HG02852 (cell line): ENCODE data around the gene RGS3.
A peak's percentile ranks its signal among the peaks of the same experiment; 100 is the strongest.

Source experiments
- ATAC-seq: cut with Tn5 transposase; IDR thresholded peaks from one replicate; pipeline ENCODE4 v1.9.1; 2021; ENCODE audit warnings: mild to moderate bottlenecking, moderate library complexity; ENCODE audit not compliant: unreplicated experiment

The RGS3 gene

DNA sequence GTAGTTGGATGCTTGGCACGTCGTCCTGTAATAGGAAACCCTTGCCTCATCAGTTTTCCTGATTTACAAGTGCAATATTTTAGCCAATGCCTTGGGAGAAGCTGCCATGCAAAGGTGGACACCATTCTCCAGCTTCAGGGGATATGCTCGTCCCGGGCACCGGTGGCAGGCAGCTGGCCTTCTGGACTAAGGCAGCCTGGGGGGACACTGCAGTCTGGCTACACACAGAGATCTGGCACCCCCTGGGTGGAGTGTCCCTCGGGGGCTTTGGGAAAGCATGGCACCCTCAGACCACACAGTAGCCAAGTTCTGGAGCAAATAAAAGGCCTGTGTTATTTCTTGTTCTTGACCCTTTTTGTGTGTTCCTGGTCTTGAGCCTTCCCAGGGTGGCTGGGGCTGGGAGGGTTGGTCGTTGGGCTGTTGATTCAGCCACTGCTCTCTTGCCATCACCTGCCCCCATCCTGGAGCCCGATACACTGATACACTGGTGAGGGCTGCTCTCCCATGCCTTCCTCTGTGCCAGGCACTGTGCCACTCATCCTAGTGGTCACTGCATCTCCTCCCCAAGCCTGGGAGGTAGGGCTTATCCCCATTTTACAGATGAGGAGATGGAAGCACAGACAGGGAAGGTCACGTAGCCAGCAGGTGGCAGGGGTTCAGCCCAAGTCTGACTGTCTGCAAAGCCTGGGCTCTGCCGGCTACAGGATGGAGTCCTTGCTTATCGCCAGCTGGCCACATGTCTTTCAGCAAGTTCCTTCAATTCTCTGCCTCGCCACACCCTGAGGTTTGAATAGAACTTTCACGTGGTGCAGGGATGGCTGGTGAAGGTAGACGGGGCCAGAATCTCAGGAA lies 134.1 kb downstream of the RGS3 start:
- ATAC-seq, result no peak

DNA sequence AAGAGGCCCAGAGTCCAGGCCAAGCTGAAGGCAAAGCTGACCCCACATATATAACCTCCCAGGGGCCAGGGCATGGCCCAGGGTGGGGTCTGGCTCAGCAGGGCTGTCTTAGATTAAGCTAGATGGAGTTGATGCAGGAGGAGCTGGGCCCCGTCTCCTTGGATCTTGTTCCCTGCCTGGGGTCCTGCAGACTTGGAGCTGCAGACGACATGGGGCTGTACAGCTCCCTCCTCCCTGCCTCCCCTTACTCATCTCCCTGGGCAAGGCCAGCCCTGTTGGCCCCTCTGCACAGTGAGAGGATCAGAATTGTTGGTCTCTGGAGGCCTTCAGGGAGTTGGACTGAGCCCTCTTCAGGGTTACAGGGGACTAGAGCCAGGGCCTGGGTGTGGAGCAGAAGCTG lies 134.9 kb downstream of the RGS3 start:
- no peak for ATAC-seq

DNA sequence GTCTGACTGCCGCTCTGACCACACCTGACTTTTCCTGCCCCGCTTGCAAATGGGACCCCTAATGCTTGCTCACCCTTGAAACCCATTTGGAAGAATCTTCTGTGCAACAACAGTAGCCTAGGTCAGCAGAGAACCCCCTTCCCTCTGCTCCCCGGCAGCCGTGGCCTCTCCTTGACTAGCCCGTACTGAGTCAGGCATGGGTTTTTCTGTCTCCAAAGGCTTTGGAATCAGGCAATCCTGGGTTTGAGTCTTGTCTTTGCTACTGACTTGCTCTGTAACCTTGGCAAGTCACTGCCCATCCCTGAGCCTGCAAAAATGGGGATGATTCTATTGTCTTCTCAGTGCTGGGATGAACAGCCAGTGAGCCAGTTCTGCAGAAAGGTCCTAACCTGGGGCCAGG lies 135.4 kb downstream of the RGS3 start:
- ATAC-seq, result no peak

DNA sequence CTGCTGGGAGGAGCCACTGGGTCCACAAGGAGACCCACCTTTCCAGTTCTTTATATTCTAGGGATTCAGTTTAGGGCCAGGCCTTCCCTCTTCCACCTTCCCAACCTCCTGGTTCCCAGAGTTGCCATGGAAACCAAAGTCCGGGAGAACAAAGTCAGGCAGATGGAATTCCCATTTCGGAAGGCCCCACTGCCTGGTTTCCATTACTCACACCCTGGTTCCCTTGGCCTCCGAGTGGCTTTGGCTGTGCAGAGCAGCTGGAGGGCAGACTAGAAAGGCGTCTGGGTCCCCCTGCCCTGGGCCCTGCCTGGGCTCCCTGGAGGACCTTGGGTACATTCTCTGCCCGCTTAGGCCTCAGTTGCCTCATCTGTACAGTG lies 136.1 kb downstream of the RGS3 start:
- ATAC-seq, result no peak

DNA sequence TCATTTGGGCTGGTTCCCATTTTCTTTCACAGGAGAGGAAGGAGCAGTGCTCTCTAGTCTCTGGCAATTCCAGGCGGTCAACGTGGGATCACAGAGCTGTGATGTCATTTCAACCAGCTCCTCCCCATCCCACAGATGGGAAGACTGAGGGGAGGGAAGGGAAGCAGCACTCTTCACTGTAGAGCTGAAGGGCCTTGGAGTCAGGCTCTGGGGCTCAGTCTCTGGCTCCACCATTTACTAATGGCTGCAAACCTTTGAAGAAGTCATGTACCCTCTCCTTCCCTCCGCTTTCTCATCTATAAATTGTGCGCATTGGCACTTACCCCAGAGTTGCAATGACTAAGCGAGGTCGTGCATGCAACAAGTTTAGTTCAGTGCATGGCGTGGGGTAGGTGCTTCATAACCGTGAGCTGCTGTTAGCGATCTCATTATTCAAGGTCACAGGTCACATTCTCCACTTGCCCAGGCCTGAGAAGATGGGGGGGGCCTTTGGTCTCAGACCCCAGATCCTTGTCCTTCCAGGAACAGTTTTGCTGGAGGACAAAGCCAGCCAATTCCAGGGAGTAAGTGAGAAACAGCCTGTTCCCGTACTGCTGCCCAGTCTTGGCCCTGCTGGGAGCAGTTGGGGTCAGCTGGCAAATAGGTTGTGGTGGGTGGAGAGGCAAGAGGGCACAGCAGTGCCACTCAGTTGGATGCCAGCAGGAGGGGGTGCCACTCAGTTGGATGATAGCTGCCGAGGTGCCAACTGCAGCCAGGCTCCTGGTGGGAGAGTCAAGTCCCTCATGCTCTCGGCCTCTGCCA lies 136.7 kb downstream of the RGS3 start:
- ATAC-seq, result no peak

DNA sequence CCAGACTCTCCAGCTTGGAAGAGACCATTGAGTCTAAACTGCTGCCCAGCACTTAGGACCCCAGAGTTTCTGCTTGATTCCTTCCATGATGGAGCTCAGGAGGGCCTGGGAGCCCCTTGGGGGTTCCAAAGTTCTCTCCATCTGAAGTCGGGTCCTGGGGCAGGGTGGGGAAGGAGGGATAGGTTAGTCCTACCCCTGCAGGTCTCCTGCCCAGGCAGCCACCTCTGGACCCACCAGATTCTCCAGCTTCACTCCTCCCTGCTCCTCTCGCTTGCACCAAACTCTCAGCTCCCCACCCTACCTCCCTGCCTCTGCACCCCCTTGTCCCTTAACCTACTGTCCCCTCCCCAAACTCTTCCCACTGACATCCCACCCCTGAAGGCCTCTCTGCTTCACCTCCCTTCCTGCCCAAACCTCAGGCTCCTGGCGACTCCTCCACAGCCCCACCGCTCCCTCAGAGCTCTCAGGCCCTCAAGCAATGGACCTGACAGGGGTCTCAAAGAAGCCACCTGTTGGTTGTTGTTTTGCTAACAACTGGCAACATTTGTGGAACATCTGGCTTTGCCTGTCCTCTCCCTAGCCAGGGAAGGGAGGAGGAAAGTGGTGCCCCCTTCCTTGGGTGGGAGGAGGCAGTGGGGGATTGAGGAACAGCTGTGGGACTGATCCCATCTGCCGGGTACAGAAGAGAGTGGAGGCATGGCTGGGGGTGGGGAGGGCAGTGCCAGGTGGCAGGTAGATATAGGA lies 137.5 kb downstream of the RGS3 start:
- ATAC-seq, result no peak

DNA sequence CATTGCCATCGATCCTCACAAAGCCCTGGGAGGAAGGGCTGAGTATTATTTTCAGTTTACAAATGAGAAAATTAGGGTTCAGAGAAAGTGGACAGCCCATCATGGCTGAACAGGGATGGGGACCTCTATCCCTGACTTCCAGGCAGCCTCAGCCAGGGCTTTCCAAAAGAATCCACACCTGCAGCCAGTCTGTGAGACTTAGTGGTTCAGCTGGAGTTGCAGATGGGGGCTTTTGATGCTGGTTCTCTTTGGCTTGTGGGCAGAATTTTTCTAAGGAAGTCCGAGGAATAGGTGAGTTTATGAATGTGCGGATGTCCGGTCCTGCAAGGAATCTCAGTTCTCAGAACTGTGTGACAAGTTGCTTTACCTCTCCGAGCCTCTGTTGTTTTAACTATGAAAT lies 138.1 kb downstream of the RGS3 start:
- ATAC-seq, result no peak

DNA sequence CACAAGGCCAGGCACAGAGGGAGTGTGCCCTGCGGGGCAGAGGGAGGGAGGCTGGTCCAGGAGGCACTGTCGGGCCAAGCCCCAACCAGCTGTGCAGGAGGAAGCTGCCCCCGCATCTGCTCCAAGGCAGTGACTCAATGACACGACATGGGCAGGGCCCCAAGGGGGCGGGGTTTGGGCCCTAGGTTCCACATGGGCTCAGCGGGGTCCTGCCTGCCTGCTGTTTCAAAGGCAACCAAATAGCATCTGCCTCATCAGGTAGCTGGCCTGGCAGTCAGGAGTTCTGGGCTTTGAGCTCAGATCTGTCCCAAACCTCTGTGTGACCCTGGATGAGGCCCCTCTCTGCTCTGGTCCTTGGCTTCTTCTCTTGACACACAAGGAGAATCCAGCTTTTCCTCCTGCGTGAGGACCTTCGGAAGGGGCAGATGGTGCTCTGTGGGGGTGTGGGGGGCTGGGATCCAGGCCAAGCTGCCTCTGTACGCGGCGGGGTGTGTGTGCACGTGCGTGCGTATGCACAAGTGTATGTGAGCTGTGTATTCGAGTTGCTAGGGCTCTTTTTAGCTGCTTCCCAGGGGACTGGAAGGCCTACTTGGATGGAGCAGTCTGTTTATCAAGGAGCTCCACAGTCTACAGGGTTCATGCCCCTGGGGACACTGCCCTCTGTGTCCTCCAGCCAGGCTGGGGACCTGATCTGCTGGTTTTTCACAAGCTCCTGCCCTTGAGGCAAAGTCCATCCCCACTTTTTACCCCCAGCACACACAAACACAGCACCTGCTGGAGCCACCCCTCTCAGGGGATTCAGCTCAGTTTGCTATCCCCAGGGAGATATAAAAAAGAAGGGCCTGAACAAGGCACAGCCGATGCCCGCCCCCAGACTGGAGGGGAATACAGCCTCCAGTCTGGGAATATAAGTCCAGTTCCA lies 138.9 kb downstream of the RGS3 start:
- ATAC-seq, result peak; percentile 76

DNA sequence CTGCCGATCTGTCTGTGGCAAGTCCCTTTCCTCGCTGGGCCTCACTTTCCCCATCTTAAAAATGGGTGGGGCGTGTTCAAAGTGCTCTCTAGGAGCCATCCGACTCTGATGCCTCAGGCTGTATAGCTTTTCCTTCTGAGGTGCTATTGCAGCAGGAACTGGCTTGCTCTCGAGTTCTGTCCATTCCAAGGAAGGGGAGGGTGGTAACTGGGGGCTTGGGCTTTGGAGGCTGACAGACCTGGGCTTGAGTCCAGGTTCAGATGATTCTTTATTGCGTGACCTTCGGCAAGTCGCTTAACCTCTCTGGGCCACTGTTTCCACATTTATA lies 139.5 kb downstream of the RGS3 start:
- ATAC-seq, result no peak

- no peak for ATAC-seq
These were observed 140.2 kb downstream of the RGS3 start for GRCh38 chr9:113603773-113604172.

DNA sequence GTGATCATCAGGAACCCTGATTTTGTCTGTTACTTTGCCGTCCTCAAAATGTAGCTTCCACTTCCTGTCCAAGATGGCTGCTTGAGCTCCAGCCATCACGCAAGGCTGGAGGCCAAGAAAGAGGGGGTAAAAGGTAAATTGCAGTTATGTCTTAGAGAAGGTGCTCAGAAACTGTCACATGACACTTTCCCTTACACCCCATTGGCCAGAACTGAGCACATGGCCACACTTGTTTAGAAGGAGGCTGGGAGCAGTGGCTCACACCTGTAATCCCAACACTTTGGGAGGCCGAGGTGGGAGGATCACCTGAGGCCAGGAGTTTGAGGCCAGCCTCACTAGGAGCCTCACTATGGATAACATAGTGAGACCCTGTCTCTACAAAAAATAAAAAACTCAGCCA lies 140.9 kb downstream of the RGS3 start:
- ATAC-seq, result no peak

GRCh38 chr9:113606510-113606909 lies 143.0 kb downstream of the RGS3 start:
- no peak for ATAC-seq

DNA sequence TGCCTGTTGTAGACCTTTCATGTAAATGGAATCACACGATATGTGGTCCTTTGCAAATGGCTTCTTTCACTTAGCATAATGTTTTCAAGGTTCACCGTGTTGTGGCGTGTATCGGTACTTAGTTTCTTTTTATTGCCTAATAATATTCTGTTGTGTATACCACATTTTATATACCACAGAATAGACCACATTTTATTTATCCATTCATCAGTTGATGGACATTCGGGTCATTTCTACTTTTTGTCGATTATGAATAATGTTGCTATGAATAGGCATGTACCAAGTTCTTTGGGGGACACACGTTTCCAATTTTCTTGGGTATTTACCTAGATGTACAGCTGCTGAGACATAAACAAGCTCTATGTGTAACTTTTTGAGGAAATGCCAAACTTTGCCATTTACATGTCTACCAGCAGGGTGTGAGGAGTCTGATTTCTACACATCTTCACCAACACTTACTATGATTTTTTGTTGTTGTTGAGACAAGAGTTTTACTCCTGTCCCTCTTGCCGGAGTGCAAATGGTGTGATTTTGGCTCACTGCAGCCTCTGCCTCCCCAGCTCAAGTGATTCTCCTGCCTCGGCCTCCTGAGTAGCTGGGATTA lies 144.7 kb downstream of the RGS3 start:
- no peak for ATAC-seq

- no peak for ATAC-seq
These were observed 146.2 kb downstream of the RGS3 start for GRCh38 chr9:113609562-113610318.

- no peak for ATAC-seq
These were observed 148.1 kb downstream of the RGS3 start for GRCh38 chr9:113611461-113612215.

DNA sequence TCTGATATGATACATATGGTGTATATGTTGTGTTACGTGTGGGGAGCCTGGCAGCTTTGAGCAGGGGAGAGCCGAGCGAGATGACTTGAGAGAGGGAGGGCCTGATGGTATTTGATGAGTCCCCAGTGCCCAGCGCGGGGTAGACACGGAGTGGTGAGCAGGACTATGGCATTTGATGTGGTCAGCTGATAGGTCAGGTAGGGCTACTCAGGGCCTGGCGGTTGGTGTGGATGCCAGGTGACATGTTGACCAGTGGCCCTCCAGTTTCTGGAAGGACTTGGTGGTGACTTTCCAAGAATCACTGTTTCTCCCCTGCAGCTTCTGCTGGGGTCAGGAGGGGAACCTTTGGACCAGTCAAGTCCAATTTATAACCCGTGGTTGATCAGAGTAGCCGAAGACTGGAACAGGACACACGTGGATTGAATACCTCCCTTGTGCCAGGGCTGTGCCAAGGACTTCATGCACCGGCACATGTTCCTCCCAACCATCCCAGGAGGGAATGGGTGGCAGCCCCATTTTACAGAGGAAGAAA lies 148.8 kb downstream of the RGS3 start:
- ATAC-seq, result no peak

DNA sequence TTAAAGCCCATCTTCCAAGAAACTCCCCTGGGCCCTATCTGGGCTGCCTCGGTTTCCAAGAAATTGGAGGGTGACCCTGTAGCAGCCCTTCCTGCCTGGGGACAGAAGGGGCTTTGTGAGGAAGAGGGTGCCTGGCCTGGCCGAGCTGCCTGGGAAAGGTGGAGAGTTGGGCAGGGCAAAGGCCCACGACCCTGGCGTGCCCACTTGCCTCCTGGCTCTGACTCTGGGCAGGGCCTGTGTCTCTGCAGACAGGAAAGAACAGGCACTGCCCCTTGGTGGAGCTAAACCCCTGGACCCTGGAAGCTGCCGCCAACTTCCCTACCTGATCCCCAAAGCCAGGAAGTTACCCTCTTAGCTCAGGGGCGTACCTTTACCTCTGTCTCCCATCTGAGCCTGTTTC lies 149.3 kb downstream of the RGS3 start:
- ATAC-seq, result no peak

DNA sequence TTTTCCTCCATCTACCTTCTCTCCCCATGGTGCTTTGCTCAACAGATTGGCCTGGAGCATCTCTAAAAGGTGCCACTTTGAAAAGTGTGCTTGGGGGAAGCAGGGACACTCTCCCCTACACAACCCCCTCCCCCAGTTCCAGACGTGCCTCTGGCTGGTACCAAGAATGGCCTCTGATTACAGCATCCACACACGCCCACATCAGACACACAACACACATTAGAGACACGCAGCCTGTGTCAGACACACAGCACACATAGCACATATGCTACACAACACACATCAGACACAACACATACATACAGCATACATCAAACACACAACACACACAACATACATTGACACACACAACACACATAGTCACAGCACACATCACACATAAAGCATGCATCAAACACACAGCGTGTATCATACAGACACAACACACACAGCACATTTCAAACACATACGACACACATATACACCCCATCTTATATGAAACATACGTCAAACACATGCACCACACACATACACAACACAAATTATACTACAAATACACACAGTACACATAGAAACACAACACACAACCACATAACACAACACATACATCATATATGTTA lies 150.4 kb downstream of the RGS3 start:
- ATAC-seq, result no peak
